HepG2 (cell line): ENCODE results near the gene MRPS34. TPM values are rescaled to one million over a fixed set of nuclear protein-coding genes. Genes with fewer than 3 reads are reported as not detected.

Source experiments
- AGO2 ChIP-seq: fragments of 200-400 bp; formaldehyde crosslinking; optimal IDR thresholded peaks from 2 replicates; pipeline ENCODE3; 2017; ENCODE audit warnings: mild to moderate bottlenecking, low read depth, low read length, moderate library complexity
- ARNTL ChIP-seq: sonication (generic); formaldehyde crosslinking; IDR thresholded peaks from 2 replicates; pipeline ENCODE4 v1.4.0; 2020; ENCODE audit warnings: mild to moderate bottlenecking, missing genetic modification reagents
- ATM ChIP-seq: fragments of 450-650 bp; IDR thresholded peaks from 2 replicates; pipeline ENCODE4 v1.7.1; 2017; ENCODE audit warnings: mild to moderate bottlenecking, borderline replicate concordance
- EED ChIP-seq: sonication (generic); formaldehyde crosslinking; IDR thresholded peaks from 2 replicates; pipeline ENCODE4 v1.5.0; 2020; ENCODE audit warnings: mild to moderate bottlenecking, missing genetic modification reagents
- ERF ChIP-seq: IDR thresholded peaks from 2 replicates; pipeline ENCODE4 v1.6.1; 2018; ENCODE audit warnings: missing biosample characterization, missing genetic modification reagents
- HMG20A ChIP-seq: IDR thresholded peaks from 2 replicates; pipeline ENCODE4 v1.6.1; 2016; ENCODE audit warnings: borderline replicate concordance
- KDM5A ChIP-seq: fragments of 200-600 bp; sonication (generic); IDR thresholded peaks from 2 replicates; pipeline ENCODE4 v1.7.0; 2018; ENCODE audit warnings: antibody characterized with exemption, mild to moderate bottlenecking, low read length, borderline replicate concordance
- NFE2 ChIP-seq: sonication (generic); formaldehyde crosslinking; IDR thresholded peaks from 2 replicates; pipeline ENCODE4 v1.4.0; 2020; ENCODE audit warnings: missing genetic modification reagents
- NFYB ChIP-seq: sonication (generic); formaldehyde crosslinking; IDR thresholded peaks from 2 replicates; pipeline ENCODE4 v1.4.0; 2020; ENCODE audit warnings: missing genetic modification reagents
- PAF1 ChIP-seq: IDR thresholded peaks from 2 replicates; pipeline ENCODE4 v1.6.1; 2016; ENCODE audit warnings: missing genetic modification reagents, missing compliant biosample characterization
- PHF5A ChIP-seq: IDR thresholded peaks from one replicate; pipeline ENCODE4 v1.6.1; 2018; ENCODE audit warnings: low read depth, missing genetic modification reagents; ENCODE audit not compliant: unreplicated experiment
- SAFB2 ChIP-seq: sonication (generic); formaldehyde crosslinking; IDR thresholded peaks from 2 replicates; pipeline ENCODE4 v1.5.1; 2020; ENCODE audit warnings: missing genetic modification reagents, low read depth, mild to moderate bottlenecking, borderline replicate concordance
- SALL1 ChIP-seq: sonication (generic); formaldehyde crosslinking; IDR thresholded peaks from 2 replicates; pipeline ENCODE4 v1.8.0; 2022; ENCODE audit warnings: mild to moderate bottlenecking, missing genetic modification reagents
- SOX5 ChIP-seq: IDR thresholded peaks from 2 replicates; pipeline ENCODE4 v1.6.1; 2016; ENCODE audit warnings: borderline replicate concordance
- SSRP1 ChIP-seq: IDR thresholded peaks from 2 replicates; pipeline ENCODE4 v1.6.1; 2016; ENCODE audit warnings: control low read depth
- ZMYM4 ChIP-seq: sonication (generic); formaldehyde crosslinking; IDR thresholded peaks from 2 replicates; pipeline ENCODE4 v1.8.1; 2023; ENCODE audit warnings: mild to moderate bottlenecking, missing genetic modification reagents
- ZNF138 ChIP-seq: sonication (generic); formaldehyde crosslinking; IDR thresholded peaks from 2 replicates; pipeline ENCODE4 v1.5.0; 2020; ENCODE audit warnings: mild to moderate bottlenecking, low read depth, missing genetic modification reagents
- ZNF282 ChIP-seq: fragments of 450-650 bp; IDR thresholded peaks from 2 replicates; pipeline ENCODE4 v1.6.1; 2018; ENCODE audit not compliant: partially characterized antibody
- ZNF335 ChIP-seq: sonication (generic); formaldehyde crosslinking; IDR thresholded peaks from 2 replicates; pipeline ENCODE4 v1.4.0; 2020; ENCODE audit warnings: missing genetic modification reagents
- ZNF460 ChIP-seq: sonication (generic); formaldehyde crosslinking; IDR thresholded peaks from 2 replicates; pipeline ENCODE4 v1.5.1; 2020; ENCODE audit warnings: missing genetic modification reagents, mild to moderate bottlenecking, borderline replicate concordance
- ZNF468 ChIP-seq: sonication (generic); formaldehyde crosslinking; IDR thresholded peaks from 2 replicates; pipeline ENCODE4 v1.8.0; 2022; ENCODE audit warnings: mild to moderate bottlenecking, moderate library complexity, missing genetic modification reagents
- ZNF484 ChIP-seq: sonication (generic); formaldehyde crosslinking; IDR thresholded peaks from 2 replicates; pipeline ENCODE4 v1.5.1; 2020; ENCODE audit warnings: mild to moderate bottlenecking, low read depth, missing genetic modification reagents, borderline replicate concordance
- ZNF773 ChIP-seq: sonication (generic); formaldehyde crosslinking; IDR thresholded peaks from 2 replicates; pipeline ENCODE4 v1.4.0; 2020; ENCODE audit warnings: missing genetic modification reagents, borderline replicate concordance
- polyA plus RNA-seq, 8 experiments: library from polyadenylated mRNA; depleted of rRNA in 3 of 8; stranded (reverse) in 7 of 8; unstranded in 1 of 8; fragments of >200 nt; fragmentation: Illumina TruSeq in 4 of 8; extraction: Trizol in 4 of 8; gene quantifications; 2 replicates each; pipeline versions ENCODE4 v1.2.1 to v1.2.3, GENCODE V29; 2011 to 2016; ENCODE audit warnings: low read depth in 4 of 8, missing spikeins in 1 of 8, mixed read lengths in 1 of 8; ENCODE audit not compliant: insufficient read depth in 1 of 8
- total RNA-seq, 5 experiments: library from RNA; depleted of rRNA; stranded (reverse); fragments of >200 nt; fragmentation: Illumina TruSeq; extraction: Trizol; gene quantifications; 2 replicates each; pipeline ENCODE4 v1.2.3, GENCODE V29; 2016; ENCODE audit warnings: low read depth in 1 of 5
- TF ChIP-seq, protein P1 (sequence below): IDR thresholded peaks from 2 replicates; pipeline ENCODE4 v1.6.1; 2016; ENCODE audit warnings: control low read depth
- TF ChIP-seq, protein P2 (sequence below): sonication (generic); formaldehyde crosslinking; IDR thresholded peaks from 2 replicates; pipeline ENCODE4 v1.4.0; 2020; ENCODE audit warnings: low read depth, mild to moderate bottlenecking, missing genetic modification reagents
- TF ChIP-seq, protein P3 (sequence below): sonication (generic); formaldehyde crosslinking; IDR thresholded peaks from 2 replicates; pipeline ENCODE4 v1.8.1; 2022; ENCODE audit warnings: low read depth, mild to moderate bottlenecking, missing genetic modification reagents

MRPS34 gene
- total and polyA plus RNA-seq, 2 of the 13 experiments (the other 11 are each of a cell fraction or from before 2014, with no cell fraction given) = 63.5 to 131 TPM

DNA sequence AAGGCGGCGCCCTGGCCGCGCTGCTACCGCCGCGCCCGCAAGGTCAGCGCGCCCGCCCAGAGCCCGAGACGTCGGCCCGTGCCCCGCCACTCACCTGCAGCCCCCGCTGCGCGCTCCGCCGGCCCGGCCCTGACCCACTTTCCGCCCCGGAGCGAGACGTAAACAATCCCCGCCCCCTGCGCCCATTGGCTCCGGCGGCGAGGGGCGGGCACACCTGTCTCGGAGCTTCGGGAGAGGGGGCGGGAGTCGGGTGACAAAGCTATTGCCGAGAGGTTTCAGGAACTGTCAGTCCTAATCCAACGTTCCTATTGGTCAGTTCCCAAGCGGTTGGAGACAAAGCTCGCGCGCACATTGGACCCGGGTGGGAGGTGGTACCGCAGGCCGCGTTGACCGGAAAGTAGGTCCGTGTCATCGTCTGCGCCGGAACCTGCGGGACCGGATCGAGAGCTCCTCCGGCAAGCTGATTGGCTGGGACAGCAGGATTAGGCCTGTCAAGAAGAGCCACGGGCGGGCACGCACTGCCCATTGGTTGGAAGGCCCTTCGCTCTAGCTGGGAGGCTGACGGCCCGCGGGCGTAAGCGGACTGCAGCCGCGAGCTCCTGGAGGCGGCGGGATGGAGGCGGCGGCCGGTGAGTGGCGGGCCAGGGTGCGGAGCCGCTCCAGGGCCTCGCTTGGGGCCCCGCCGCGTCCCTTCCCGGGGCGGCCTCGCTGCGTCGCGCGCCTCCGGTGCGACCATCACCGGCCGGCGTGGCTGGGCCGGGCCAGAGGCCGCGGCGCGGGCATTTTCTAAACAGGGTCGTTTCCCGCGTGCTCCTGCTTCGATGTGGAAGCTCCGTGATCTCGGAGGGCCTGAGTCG is 9.7 kb upstream of the MRPS34 start, which contains the start of the genes NUBP2 and SPSB3 (continued):
- TF ChIP-seq, protein P1, sequence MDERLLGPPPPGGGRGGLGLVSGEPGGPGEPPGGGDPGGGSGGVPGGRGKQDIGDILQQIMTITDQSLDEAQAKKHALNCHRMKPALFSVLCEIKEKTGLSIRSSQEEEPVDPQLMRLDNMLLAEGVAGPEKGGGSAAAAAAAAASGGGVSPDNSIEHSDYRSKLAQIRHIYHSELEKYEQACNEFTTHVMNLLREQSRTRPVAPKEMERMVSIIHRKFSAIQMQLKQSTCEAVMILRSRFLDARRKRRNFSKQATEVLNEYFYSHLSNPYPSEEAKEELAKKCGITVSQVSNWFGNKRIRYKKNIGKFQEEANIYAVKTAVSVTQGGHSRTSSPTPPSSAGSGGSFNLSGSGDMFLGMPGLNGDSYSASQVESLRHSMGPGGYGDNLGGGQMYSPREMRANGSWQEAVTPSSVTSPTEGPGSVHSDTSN (CRISPR knock-in tag) = peak; percentile 94
- TF ChIP-seq ZNF468 (CRISPR knock-in tag) = no peak
- no peak for TF ChIP-seq ZNF138
- TF ChIP-seq EED (CRISPR knock-in tag) = no peak
- TF ChIP-seq ARNTL (CRISPR knock-in tag) = no peak
- TF ChIP-seq SSRP1 = no peak
- TF ChIP-seq KDM5A = peak; percentile 36; the same call in 1 of the 2 replicates
- no peak for TF ChIP-seq ZNF460
- TF ChIP-seq ZNF484 (CRISPR knock-in tag) = no peak
- TF ChIP-seq HMG20A = no peak
- TF ChIP-seq ZNF773 = no peak
- TF ChIP-seq ERF = 0 out of 2 replicates have a peak, but pooled peaks have one; percentile 20
- TF ChIP-seq NFE2 = no peak
- TF ChIP-seq SOX5 = no peak
- no peak for TF ChIP-seq ZNF335 (CRISPR knock-in tag)
- TF ChIP-seq ATM = no peak
- TF ChIP-seq SALL1 = peak; percentile 48
- no peak; the same call in 1 of the 2 replicates for TF ChIP-seq SAFB2
- TF ChIP-seq AGO2 = no peak
- TF ChIP-seq, protein P2, sequence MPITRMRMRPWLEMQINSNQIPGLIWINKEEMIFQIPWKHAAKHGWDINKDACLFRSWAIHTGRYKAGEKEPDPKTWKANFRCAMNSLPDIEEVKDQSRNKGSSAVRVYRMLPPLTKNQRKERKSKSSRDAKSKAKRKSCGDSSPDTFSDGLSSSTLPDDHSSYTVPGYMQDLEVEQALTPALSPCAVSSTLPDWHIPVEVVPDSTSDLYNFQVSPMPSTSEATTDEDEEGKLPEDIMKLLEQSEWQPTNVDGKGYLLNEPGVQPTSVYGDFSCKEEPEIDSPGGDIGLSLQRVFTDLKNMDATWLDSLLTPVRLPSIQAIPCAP (CRISPR knock-in tag) = no peak
- peak; percentile 31; the same call in 1 of the 2 replicates for TF ChIP-seq ZMYM4 (CRISPR knock-in tag)
- TF ChIP-seq PAF1 = no peak
- TF ChIP-seq, protein P3, sequence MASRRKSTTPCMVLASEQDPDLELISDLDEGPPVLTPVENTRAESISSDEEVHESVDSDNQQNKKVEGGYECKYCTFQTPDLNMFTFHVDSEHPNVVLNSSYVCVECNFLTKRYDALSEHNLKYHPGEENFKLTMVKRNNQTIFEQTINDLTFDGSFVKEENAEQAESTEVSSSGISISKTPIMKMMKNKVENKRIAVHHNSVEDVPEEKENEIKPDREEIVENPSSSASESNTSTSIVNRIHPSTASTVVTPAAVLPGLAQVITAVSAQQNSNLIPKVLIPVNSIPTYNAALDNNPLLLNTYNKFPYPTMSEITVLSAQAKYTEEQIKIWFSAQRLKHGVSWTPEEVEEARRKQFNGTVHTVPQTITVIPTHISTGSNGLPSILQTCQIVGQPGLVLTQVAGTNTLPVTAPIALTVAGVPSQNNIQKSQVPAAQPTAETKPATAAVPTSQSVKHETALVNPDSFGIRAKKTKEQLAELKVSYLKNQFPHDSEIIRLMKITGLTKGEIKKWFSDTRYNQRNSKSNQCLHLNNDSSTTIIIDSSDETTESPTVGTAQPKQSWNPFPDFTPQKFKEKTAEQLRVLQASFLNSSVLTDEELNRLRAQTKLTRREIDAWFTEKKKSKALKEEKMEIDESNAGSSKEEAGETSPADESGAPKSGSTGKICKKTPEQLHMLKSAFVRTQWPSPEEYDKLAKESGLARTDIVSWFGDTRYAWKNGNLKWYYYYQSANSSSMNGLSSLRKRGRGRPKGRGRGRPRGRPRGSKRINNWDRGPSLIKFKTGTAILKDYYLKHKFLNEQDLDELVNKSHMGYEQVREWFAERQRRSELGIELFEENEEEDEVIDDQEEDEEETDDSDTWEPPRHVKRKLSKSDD (CRISPR knock-in tag) = no peak
- no peak for TF ChIP-seq ZNF282
- peak; percentile 97 for TF ChIP-seq NFYB (CRISPR knock-in tag)
- no peak for TF ChIP-seq PHF5A (CRISPR knock-in tag)
